NOMO-1 treated with DMSO at 0.1 percent for 48 hours (cell line): ENCODE results near the gene RPH3AL.
"Not testable (repeated sequence)": the region's sequence is repeated elsewhere in the genome, so short reads cannot be mapped to it uniquely, and the experiment has no call there.

Source experiments
- DNase-seq: peaks from one replicate; lab custom pipeline; 2025; ENCODE audit not compliant: unreplicated experiment; lab: John Stamatoyannopoulos, UW

RPH3AL gene

GRCh38 chr17:227946-228615, 124.5 kb downstream of the RPH3AL start:
- DNase-seq: no peak

- no peak for DNase-seq
These were observed 125.3 kb downstream of the RPH3AL start for GRCh38 chr17:227078-227945.

- DNase-seq: no peak
These were observed 126.2 kb downstream of the RPH3AL start for GRCh38 chr17:226108-227077.

- no peak for DNase-seq
These were observed 127.1 kb downstream of the RPH3AL start for GRCh38 chr17:225551-225950.

- DNase-seq: not testable (repeated sequence)
These were observed 128.0 kb downstream of the RPH3AL start for GRCh38 chr17:224576-224975.

- DNase-seq: no peak
These were observed 128.7 kb downstream of the RPH3AL start for GRCh38 chr17:223723-224471.

GRCh38 chr17:222172-222571, 130.4 kb downstream of the RPH3AL start:
- DNase-seq: no peak

- DNase-seq: no peak
These were observed 132.9 kb downstream of the RPH3AL start for GRCh38 chr17:219696-220095.

- no peak for DNase-seq
These were observed 134.0 kb downstream of the RPH3AL start for GRCh38 chr17:218432-219110.

GRCh38 chr17:216625-217024, 136.0 kb downstream of the RPH3AL start:
- no peak for DNase-seq

GRCh38 chr17:215563-216478, 136.8 kb downstream of the RPH3AL start:
- not testable (repeated sequence) for DNase-seq

- no peak for DNase-seq
These were observed 137.7 kb downstream of the RPH3AL start for GRCh38 chr17:214881-215331.

- no peak for DNase-seq
These were observed 139.1 kb downstream of the RPH3AL start for GRCh38 chr17:213286-214105.

- DNase-seq: no peak
These were observed 142.2 kb downstream of the RPH3AL start for GRCh38 chr17:210402-210801.

GRCh38 chr17:208429-208828, 144.2 kb downstream of the RPH3AL start:
- no peak for DNase-seq

- no peak for DNase-seq
These were observed 144.8 kb downstream of the RPH3AL start for GRCh38 chr17:207775-208174.

GRCh38 chr17:206941-207560, 145.6 kb downstream of the RPH3AL start:
- DNase-seq: no peak
